HG03280 (cell line): ENCODE data around the gene HOXA6.

Experiments
- ATAC-seq: cut with Tn5 transposase; IDR thresholded peaks from one replicate; pipeline ENCODE4 v1.9.1; 2021; ENCODE audit warnings: mild to moderate bottlenecking, moderate library complexity; ENCODE audit not compliant: unreplicated experiment

HOXA6 gene

GRCh38 chr7:27101957-27102580, 45.5 kb downstream of the HOXA6 start:
- no peak for ATAC-seq

- ATAC-seq, result no peak
These were observed 46.2 kb downstream of the HOXA6 start for GRCh38 chr7:27101171-27101956.

- no peak for ATAC-seq
These were observed 46.8 kb downstream of the HOXA6 start for GRCh38 chr7:27100694-27101170.

- ATAC-seq, result no peak
These were observed 47.9 kb downstream of the HOXA6 start for GRCh38 chr7:27099453-27100370.

- ATAC-seq, result no peak
These were observed 48.8 kb downstream of the HOXA6 start for GRCh38 chr7:27098578-27099451.

GRCh38 chr7:27097686-27098577, 49.6 kb downstream of the HOXA6 start:
- no peak for ATAC-seq

- no peak for ATAC-seq
These were observed 50.6 kb downstream of the HOXA6 start for GRCh38 chr7:27096768-27097514.

- peak; percentile 89 for ATAC-seq
These were observed 51.4 kb downstream of the HOXA6 start, which contains the start of gene HOXA1 for GRCh38 chr7:27095897-27096767. Gene HOXA1, minus strand, starts transcription at chr7:27096000. Its CDS starts 88 bp downstream, at chr7:27095912.
